Breast epithelium (tissue), 4 donors: ENCODE data around the gene SLC26A9. TPM values are rescaled to one million over a fixed set of nuclear protein-coding genes. Genes with fewer than 3 reads are reported as not detected.
"Not testable (repeated sequence)": the region's sequence is repeated elsewhere in the genome, so short reads cannot be mapped to it uniquely, and the experiment has no call there.

Experiments
- DNase-seq, 2 donors: peaks; one replicate each; pipeline ENCODE4 v3.0.0-alpha.2; 2019; ENCODE audit warnings: low spot score in 2 of 2
- H3K27ac ChIP-seq, 2 donors: fragments of 200-600 bp; sonication (generic) in 1 of 2; one replicate each; pipeline ENCODE4 v1.5.1; 2016 to 2019; ENCODE audit warnings: mild to moderate bottlenecking in 1 of 2
- H3K27me3 ChIP-seq, 2 donors: fragments of 200-600 bp; sonication (generic) in 1 of 2; one replicate each; pipeline versions ENCODE4 v1.5.1 to v1.6.0; 2017 to 2019; ENCODE audit warnings: control low read depth in 1 of 2, mild to moderate bottlenecking in 1 of 2
- H3K36me3 ChIP-seq: fragments of 200-600 bp; one replicate; pipeline ENCODE4 v1.5.1; 2019
- H3K4me1 ChIP-seq, 2 donors: fragments of 200-600 bp; sonication (generic); one replicate each; pipeline ENCODE4 v1.5.1; 2016 to 2019; ENCODE audit warnings: control low read depth in 1 of 2
- H3K4me3 ChIP-seq, 3 donors: fragments of 200-600 bp; sonication (generic); 1 replicate in 2 of 3; 2 replicates in 1 of 3; pipeline ENCODE4 v1.5.1; 2016 to 2019; ENCODE audit warnings: mild to moderate bottlenecking in 3 of 3, moderate library complexity in 2 of 3
- H3K9me3 ChIP-seq, 2 donors: fragments of 200-600 bp; sonication (generic) in 1 of 2; one replicate each; pipeline ENCODE4 v1.5.1; 2016 to 2019; ENCODE audit warnings: control low read depth in 1 of 2
- CTCF ChIP-seq, 3 donors: fragments of 450-650 bp; IDR thresholded peaks; one replicate each; pipeline ENCODE4 v1.5.1; 2016 to 2017; ENCODE audit warnings: antibody characterized with exemption in 3 of 3, mild to moderate bottlenecking in 3 of 3, moderate library complexity in 3 of 3
- POLR2A ChIP-seq: fragments of 450-650 bp; IDR thresholded peaks from one replicate; pipeline ENCODE4 v1.6.1; 2016; ENCODE audit warnings: antibody characterized with exemption, mild to moderate bottlenecking, moderate library complexity
- POLR2AphosphoS5 ChIP-seq, 3 donors: sonication (generic); formaldehyde crosslinking; IDR thresholded peaks; one replicate each; pipeline ENCODE4 v1.6.1; 2017; ENCODE audit warnings: antibody characterized with exemption in 3 of 3
- intact Hi-C: fragments of 100-400 bp; cut with DNase I; formaldehyde crosslinking; loops from one replicate; pipeline ENCODE4 v1.15.1; 2023; ENCODE audit warnings: low total_unique reads
- total RNA-seq, 3 donors: library from RNA; depleted of rRNA; stranded (reverse); fragments of >200 nt; gene quantifications; one replicate each; pipeline ENCODE4 v1.1.0, GENCODE V29; 2016

SLC26A9 gene
- total RNA-seq, 3 donors from 2014 or later: not detected

- Histone ChIP-seq H3K27ac (no peak overlapping the region), H3K4me3 (no peak overlapping the region), H3K36me3 (no peaks in the 10 kb centered on the region), H3K4me1 (no peaks in the 10 kb centered on the region), H3K9me3 (no peaks in the 10 kb centered on the region), H3K27me3 (no peaks in the 10 kb centered on the region)
- intact Hi-C loops: no loop called here
- no peak for TF ChIP-seq POLR2A
- TF ChIP-seq POLR2AphosphoS5 (IDR thresholded peaks at IDR 0.05): no peak
- no peak for TF ChIP-seq CTCF (IDR thresholded peaks at IDR 0.05)
- no peak for DNase-seq
Measured at GRCh38 chr1:205915354-205915990, 27.8 kb downstream of the SLC26A9 start.

GRCh38 chr1:205914730-205915129 lies 28.5 kb downstream of the SLC26A9 start:
- Histone ChIP-seq H3K27me3 (no peaks in the 10 kb centered on the region), H3K9me3 (no peaks in the 10 kb centered on the region), H3K36me3 (no peaks in the 10 kb centered on the region), H3K4me1 (no peaks in the 10 kb centered on the region), H3K4me3 (no peak overlapping the region), H3K27ac (no peak overlapping the region)
- TF ChIP-seq POLR2A (no peak), POLR2AphosphoS5 (IDR thresholded peaks at IDR 0.05) (no peak), CTCF (IDR thresholded peaks at IDR 0.05) (no peak)
- intact Hi-C loops: no loop called here
- DNase-seq: no peak

DNA sequence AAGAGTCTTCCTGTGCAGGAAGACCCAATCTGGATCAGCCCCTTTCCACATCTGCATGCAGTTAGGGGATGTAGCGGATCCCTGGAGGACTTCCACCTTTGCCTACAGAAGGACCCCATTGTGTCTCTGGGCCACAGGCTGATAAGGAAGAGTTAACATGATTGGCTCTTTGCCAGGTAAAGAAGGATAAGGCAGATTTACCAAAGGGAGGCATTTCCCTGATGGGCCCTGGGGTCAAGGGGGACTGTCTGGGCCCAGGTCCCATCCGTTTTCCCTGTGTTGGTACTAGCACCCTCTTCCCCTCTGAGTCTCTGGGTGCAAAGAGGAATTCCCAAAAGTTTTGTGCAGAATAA lies 29.1 kb downstream of the SLC26A9 start:
- TF ChIP-seq CTCF (IDR thresholded peaks at IDR 0.05) (no peak), POLR2A (no peak), POLR2AphosphoS5 (IDR thresholded peaks at IDR 0.05) (no peak)
- Histone ChIP-seq H3K27me3 (no peaks in the 10 kb centered on the region), H3K4me1 (no peaks in the 10 kb centered on the region), H3K9me3 (no peaks in the 10 kb centered on the region), H3K27ac (no peak overlapping the region), H3K4me3 (no peak overlapping the region), H3K36me3 (no peaks in the 10 kb centered on the region)
- intact Hi-C loops: no loop called here
- DNase-seq: no peak

GRCh38 chr1:205913451-205914154 lies 29.7 kb downstream of the SLC26A9 start:
- peak in 1 of 2 donors; percentile 72 for DNase-seq
- Histone ChIP-seq H3K4me3 (no peak overlapping the region), H3K9me3 (no peaks in the 10 kb centered on the region), H3K27me3 (no peaks in the 10 kb centered on the region), H3K27ac (peak overlapping the region; percentile 8 to 27), H3K36me3 (no peaks in the 10 kb centered on the region), H3K4me1 (no peaks in the 10 kb centered on the region)
- TF ChIP-seq POLR2AphosphoS5 (IDR thresholded peaks at IDR 0.05): no peak
- TF ChIP-seq POLR2A: no peak
- TF ChIP-seq CTCF (IDR thresholded peaks at IDR 0.05): no peak
- intact Hi-C loops: no loop called here

DNA sequence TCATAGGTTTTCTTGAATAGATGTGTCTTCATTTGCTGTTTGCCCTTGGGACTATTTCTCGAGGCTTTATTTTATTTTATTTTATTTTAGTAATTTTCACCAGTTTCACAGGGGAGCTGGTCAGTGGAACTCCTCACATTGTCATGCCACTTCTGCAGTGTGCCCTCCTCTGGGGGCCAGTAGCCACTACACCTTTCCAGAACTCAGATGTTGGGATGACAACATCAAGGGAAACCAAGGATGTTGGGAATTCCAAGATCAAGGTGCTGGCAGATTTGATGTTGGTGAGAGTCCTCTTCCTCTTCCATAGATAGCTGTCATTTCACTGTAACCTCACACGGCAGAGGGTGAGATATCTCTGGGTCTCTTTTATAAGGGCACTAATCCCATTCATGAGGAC lies 35.5 kb downstream of the SLC26A9 start:
- Histone ChIP-seq H3K4me3 (no peak overlapping the region), H3K4me1 (no peaks in the 10 kb centered on the region), H3K27ac (no peak overlapping the region), H3K27me3 (no peaks in the 10 kb centered on the region), H3K9me3 (no peaks in the 10 kb centered on the region), H3K36me3 (no peaks in the 10 kb centered on the region)
- TF ChIP-seq POLR2AphosphoS5 (IDR thresholded peaks at IDR 0.05): no peak
- no peak for TF ChIP-seq POLR2A
- peak in 2 of 3 donors; percentile 33 to 36 for TF ChIP-seq CTCF (IDR thresholded peaks at IDR 0.05)
- DNase-seq: no peak
- intact Hi-C loops: no loop called here

DNA sequence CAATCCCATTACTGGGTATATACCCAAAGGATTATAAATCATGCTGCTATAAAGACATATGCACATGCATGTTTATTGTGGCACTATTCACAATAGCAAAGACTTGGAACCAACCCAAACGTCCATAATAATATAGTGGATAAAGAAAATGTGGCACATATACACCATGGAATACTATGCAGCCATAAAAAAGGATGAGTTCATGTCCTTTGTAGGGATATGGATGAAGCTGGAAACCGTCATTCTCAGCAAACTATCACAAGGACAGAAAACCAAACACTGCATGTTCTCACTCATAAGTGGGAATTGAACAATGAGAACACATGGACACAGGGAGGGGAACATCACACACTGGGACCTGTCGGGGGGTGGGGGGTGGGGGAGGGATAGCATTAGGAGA lies 38.2 kb downstream of the SLC26A9 start:
- DNase-seq, H3K27ac ChIP-seq, H3K9me3 ChIP-seq, intact Hi-C loops, H3K27me3 ChIP-seq, H3K36me3 ChIP-seq, H3K4me3 ChIP-seq, H3K4me1 ChIP-seq: not testable (repeated sequence)
